ENCODE results near the gene PITPNC1.

PITPNC1 gene

DNA sequence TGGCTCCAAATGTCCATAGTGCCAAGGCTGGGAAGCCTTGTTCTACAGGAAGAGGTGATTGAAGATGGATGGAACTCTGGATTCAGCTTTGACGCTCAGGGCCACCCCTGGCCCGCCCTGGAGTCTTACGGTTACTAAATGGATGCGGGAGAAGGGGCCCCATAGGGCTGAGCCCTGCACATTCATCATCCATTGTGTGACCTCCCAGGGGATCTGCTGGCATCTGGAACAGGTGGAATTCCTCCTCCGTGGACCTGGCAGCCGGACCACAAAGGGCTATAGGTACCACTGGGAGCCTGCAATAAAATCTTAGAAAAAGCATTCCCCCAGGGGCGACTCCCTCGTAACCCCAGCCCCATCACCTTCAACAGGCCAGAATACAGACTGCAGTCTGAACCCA is 259.2 kb downstream of the PITPNC1 start:
- no peak for TF ChIP-seq EZH2 (IDR thresholded peaks at IDR 0.05; ENCODE audit: borderline replicate concordance, low read length)
- TF ChIP-seq, protein P1, sequence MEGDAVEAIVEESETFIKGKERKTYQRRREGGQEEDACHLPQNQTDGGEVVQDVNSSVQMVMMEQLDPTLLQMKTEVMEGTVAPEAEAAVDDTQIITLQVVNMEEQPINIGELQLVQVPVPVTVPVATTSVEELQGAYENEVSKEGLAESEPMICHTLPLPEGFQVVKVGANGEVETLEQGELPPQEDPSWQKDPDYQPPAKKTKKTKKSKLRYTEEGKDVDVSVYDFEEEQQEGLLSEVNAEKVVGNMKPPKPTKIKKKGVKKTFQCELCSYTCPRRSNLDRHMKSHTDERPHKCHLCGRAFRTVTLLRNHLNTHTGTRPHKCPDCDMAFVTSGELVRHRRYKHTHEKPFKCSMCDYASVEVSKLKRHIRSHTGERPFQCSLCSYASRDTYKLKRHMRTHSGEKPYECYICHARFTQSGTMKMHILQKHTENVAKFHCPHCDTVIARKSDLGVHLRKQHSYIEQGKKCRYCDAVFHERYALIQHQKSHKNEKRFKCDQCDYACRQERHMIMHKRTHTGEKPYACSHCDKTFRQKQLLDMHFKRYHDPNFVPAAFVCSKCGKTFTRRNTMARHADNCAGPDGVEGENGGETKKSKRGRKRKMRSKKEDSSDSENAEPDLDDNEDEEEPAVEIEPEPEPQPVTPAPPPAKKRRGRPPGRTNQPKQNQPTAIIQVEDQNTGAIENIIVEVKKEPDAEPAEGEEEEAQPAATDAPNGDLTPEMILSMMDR (IDR thresholded peaks at IDR 0.05; ENCODE audit: low read length) = no peak

DNA sequence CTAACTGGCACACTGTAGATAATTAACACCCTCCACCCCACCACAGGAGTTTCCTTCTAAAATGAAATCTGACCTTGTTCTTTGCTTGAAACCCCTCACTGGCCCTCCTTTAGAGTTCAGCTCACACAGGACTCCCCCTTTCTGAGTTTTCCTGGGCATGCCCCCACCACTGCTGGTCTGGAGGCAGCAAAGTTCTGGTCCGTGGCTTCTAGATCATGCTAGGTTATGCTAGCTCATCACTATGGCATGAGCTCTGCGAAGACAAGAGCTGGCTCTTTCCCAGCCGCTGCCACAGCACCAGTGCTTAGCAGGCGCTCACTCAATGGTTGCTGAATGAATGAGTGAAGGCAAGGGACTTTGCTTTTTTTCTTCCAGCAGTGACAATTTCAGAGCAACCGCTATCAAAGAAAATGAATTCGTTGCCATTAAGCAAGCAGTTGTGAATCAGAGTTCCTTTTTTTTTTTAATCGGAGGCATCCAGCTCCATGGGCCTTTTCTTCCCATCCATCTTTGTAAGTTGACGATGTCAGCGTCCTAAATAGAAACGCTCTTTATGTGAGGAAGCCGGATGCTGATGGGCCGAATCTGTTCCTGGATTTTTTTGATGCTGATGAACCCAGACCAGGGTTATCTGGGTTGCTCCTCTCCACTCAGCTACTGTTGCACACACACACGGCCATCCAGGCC is 259.9 kb downstream of the PITPNC1 start:
- no peaks in the 10 kb centered on the region for H3K9me3 ChIP-seq (ENCODE audit: low read length)
- H3K79me2 ChIP-seq (ENCODE audit: insufficient read depth, low read length) = no peaks in the 10 kb centered on the region
- no peaks in the 10 kb centered on the region for H3K4me1 ChIP-seq (ENCODE audit: insufficient read depth, low read length, severe bottlenecking)
- no peak overlapping the region for H3K9ac ChIP-seq (ENCODE audit: low read length)
- H3F3A ChIP-seq (ENCODE audit: insufficient read depth, low read length) = no peaks in the 10 kb centered on the region
- H3K4me2 ChIP-seq (ENCODE audit: low read length) = no peak overlapping the region
- no peak overlapping the region for H3K27ac ChIP-seq (ENCODE audit: low read depth, low read length, poor library complexity, severe bottlenecking)
- no peaks in the 10 kb centered on the region for H3K36me3 ChIP-seq (ENCODE audit: insufficient read depth, low read length)
- no peak overlapping the region for H2AFZ ChIP-seq (ENCODE audit: low read length)
- no peaks in the 10 kb centered on the region for H3K9me2 ChIP-seq (ENCODE audit: low read depth, low read length)
- no peaks in the 10 kb centered on the region for H3K27me3 ChIP-seq (ENCODE audit: insufficient read depth, low read length)
- H3K4me3 ChIP-seq (ENCODE audit: low read depth, low read length, poor library complexity, severe bottlenecking) = no peak overlapping the region
- TF ChIP-seq, protein P1 (IDR thresholded peaks at IDR 0.05; ENCODE audit: low read length) = no peak
- no peak for TF ChIP-seq EZH2 (IDR thresholded peaks at IDR 0.05; ENCODE audit: borderline replicate concordance, low read length)
- no peaks in the 10 kb centered on the region for H4K20me1 ChIP-seq (ENCODE audit: insufficient read depth, low read length)

More for the DNA sequence above, 259.2 kb downstream of the PITPNC1 start:
- no peak overlapping the region for H2AFZ ChIP-seq (ENCODE audit: low read length)
- H3K9me3 ChIP-seq (ENCODE audit: low read length) = no peaks in the 10 kb centered on the region
- H3K4me1 ChIP-seq (ENCODE audit: insufficient read depth, low read length, severe bottlenecking) = no peaks in the 10 kb centered on the region
- no peaks in the 10 kb centered on the region for H3K9me2 ChIP-seq (ENCODE audit: low read depth, low read length)
- no peak overlapping the region for H3K4me3 ChIP-seq (ENCODE audit: low read depth, low read length, poor library complexity, severe bottlenecking)
- no peaks in the 10 kb centered on the region for H3F3A ChIP-seq (ENCODE audit: insufficient read depth, low read length)
- no peak overlapping the region for H3K9ac ChIP-seq (ENCODE audit: low read length)
- no peak overlapping the region for H3K4me2 ChIP-seq (ENCODE audit: low read length)
- H3K79me2 ChIP-seq (ENCODE audit: insufficient read depth, low read length) = no peaks in the 10 kb centered on the region
- no peaks in the 10 kb centered on the region for H4K20me1 ChIP-seq (ENCODE audit: insufficient read depth, low read length)
- no peak overlapping the region for H3K27ac ChIP-seq (ENCODE audit: low read depth, low read length, poor library complexity, severe bottlenecking)
- H3K27me3 ChIP-seq (ENCODE audit: insufficient read depth, low read length) = no peaks in the 10 kb centered on the region
- H3K36me3 ChIP-seq (ENCODE audit: insufficient read depth, low read length) = no peaks in the 10 kb centered on the region

DNA sequence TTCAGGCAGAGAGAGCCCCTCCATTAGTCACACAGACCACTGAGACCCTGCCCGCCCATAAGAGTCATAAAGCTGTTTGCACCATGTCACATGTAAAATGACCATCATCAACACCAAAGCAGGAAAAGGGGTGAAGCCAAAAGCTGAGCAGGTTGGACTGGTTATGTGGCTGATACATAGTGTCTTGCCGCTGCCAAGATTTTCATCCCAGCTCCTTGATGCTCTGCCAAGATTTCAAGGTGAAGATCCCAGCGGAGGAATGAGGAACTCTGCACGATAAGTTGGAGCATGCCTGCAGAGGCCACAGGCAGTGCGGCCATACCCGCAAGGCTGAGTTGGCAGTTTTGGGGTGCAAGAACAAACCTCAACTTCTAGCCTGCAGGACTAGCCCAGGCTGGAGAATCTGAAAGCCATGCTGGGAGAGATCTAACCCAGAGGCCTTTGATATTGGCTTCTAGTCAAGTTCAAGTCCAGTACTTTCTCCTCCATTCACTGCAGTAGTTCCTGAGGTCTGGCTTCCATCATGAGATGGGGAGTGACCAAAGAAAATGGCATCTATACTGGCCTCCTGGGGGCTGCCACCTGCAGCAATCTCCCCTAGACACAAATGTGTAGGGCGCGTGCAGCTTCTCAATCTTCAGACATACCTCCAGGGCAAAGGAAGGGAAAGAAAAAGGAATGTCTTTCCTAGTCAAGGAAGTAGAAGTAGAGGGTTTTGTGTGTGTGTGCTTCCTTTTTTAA is 261.0 kb downstream of the PITPNC1 start:
- no peak overlapping the region for H3K4me2 ChIP-seq (ENCODE audit: low read length)
- TF ChIP-seq, protein P1 (IDR thresholded peaks at IDR 0.05; ENCODE audit: low read length) = no peak
- TF ChIP-seq EZH2 (IDR thresholded peaks at IDR 0.05; ENCODE audit: borderline replicate concordance, low read length) = no peak
- no peaks in the 10 kb centered on the region for H3F3A ChIP-seq (ENCODE audit: insufficient read depth, low read length)
- no peaks in the 10 kb centered on the region for H3K79me2 ChIP-seq (ENCODE audit: insufficient read depth, low read length)
- no peaks in the 10 kb centered on the region for H3K9me2 ChIP-seq (ENCODE audit: low read depth, low read length)
- H3K9ac ChIP-seq (ENCODE audit: low read length) = no peak overlapping the region
- no peaks in the 10 kb centered on the region for H3K36me3 ChIP-seq (ENCODE audit: insufficient read depth, low read length)
- H2AFZ ChIP-seq (ENCODE audit: low read length) = no peak overlapping the region
- H4K20me1 ChIP-seq (ENCODE audit: insufficient read depth, low read length) = no peaks in the 10 kb centered on the region
- H3K9me3 ChIP-seq (ENCODE audit: low read length) = no peaks in the 10 kb centered on the region
- H3K4me3 ChIP-seq (ENCODE audit: low read depth, low read length, poor library complexity, severe bottlenecking) = no peak overlapping the region
- H3K27me3 ChIP-seq (ENCODE audit: insufficient read depth, low read length) = no peaks in the 10 kb centered on the region
- H3K27ac ChIP-seq (ENCODE audit: low read depth, low read length, poor library complexity, severe bottlenecking) = no peak overlapping the region
- no peaks in the 10 kb centered on the region for H3K4me1 ChIP-seq (ENCODE audit: insufficient read depth, low read length, severe bottlenecking)

Data from OCI-LY1 (cell line).